ENCODE data around the gene VSTM5.

The VSTM5 gene

DNA sequence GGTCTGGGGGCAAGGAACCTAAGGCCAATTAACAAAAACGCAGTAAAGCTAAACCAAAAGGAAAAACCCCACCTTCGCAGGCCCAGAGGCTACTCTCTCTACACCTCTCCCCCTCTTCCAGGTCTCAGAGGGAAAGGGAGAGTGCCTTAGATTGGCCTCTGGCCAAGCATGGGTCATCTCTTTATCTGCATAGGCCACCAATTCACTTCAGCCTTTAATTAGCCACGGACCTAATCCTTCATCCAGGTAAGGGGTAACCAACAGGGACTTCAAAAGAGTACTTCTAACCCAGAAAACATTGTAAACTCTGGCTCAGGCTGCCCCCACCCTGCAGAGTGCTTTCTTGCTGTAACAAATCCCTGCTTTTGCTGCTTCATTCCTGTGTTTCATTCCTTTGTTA, 9.4 kb downstream of the VSTM5 start:
- Mint-ChIP-seq H3K27me3 (ENCODE audit: low read depth) (no peaks in the 10 kb centered on the region), H3K27ac (no peak overlapping the region), H3K36me3 (ENCODE audit: low read depth) (no peaks in the 10 kb centered on the region), H3K4me1 (no peaks in the 10 kb centered on the region), H3K9me3 (no peaks in the 10 kb centered on the region), H3K4me3 (no peak overlapping the region)
- TF ChIP-seq, protein P1, sequence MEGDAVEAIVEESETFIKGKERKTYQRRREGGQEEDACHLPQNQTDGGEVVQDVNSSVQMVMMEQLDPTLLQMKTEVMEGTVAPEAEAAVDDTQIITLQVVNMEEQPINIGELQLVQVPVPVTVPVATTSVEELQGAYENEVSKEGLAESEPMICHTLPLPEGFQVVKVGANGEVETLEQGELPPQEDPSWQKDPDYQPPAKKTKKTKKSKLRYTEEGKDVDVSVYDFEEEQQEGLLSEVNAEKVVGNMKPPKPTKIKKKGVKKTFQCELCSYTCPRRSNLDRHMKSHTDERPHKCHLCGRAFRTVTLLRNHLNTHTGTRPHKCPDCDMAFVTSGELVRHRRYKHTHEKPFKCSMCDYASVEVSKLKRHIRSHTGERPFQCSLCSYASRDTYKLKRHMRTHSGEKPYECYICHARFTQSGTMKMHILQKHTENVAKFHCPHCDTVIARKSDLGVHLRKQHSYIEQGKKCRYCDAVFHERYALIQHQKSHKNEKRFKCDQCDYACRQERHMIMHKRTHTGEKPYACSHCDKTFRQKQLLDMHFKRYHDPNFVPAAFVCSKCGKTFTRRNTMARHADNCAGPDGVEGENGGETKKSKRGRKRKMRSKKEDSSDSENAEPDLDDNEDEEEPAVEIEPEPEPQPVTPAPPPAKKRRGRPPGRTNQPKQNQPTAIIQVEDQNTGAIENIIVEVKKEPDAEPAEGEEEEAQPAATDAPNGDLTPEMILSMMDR (IDR thresholded peaks at IDR 0.05; ENCODE audit: unreplicated experiment in 3 of 3): no peak

DNA sequence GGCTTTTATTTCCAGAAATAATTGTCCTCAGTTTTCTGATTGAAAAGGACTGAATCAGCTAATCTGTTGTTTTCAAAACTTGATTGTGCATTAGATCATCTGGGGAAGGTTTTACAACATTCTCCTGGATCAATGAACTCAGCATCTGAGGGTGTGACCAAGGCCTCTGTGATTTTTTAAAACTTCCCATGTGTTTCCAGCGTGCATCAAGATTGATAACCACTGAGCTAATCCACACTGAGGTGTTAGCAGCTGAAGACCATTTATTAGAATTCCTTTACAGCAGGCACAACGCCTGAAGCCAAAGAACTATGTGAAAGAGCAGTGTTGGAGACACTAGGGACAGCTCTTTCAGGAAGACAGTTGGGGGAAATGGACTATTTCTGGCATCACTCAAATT, 10.2 kb downstream of the VSTM5 start:
- no peak overlapping the region for H3K4me3 Mint-ChIP-seq
- H3K4me1 Mint-ChIP-seq: no peaks in the 10 kb centered on the region
- TF ChIP-seq, protein P1 (IDR thresholded peaks at IDR 0.05; ENCODE audit: unreplicated experiment in 3 of 3): no peak
- H3K9me3 Mint-ChIP-seq: no peaks in the 10 kb centered on the region
- H3K36me3 Mint-ChIP-seq (ENCODE audit: low read depth): no peaks in the 10 kb centered on the region
- no peaks in the 10 kb centered on the region for H3K27me3 Mint-ChIP-seq (ENCODE audit: low read depth)
- H3K27ac Mint-ChIP-seq: no peak overlapping the region

DNA sequence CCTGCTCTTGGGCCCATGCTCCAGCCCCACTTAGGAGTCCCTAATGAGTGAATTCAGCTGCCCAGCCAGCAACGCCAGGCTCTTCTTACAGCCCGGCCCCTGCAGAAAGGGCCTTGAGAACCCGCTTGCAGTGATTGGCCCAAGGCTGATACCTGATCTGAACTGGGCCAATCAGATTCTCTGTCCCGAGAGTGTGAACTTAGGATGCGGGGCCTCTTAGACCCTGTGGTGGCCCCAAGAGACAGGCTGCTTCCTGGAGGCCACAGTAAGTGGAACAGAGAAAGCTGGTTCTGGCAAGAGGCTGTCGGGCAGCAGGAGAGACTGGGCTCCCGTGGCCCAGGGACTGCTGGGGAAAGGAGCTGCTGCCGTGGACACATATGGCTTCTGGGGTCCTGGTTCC, 11.5 kb downstream of the VSTM5 start:
- H3K27ac Mint-ChIP-seq: no peak overlapping the region
- no peaks in the 10 kb centered on the region for H3K36me3 Mint-ChIP-seq (ENCODE audit: low read depth)
- no peaks in the 10 kb centered on the region for H3K27me3 Mint-ChIP-seq (ENCODE audit: low read depth)
- TF ChIP-seq, protein P1 (IDR thresholded peaks at IDR 0.05; ENCODE audit: unreplicated experiment in 3 of 3): no peak
- no peaks in the 10 kb centered on the region for H3K9me3 Mint-ChIP-seq
- no peak overlapping the region for H3K4me3 Mint-ChIP-seq
- H3K4me1 Mint-ChIP-seq: no peaks in the 10 kb centered on the region

DNA sequence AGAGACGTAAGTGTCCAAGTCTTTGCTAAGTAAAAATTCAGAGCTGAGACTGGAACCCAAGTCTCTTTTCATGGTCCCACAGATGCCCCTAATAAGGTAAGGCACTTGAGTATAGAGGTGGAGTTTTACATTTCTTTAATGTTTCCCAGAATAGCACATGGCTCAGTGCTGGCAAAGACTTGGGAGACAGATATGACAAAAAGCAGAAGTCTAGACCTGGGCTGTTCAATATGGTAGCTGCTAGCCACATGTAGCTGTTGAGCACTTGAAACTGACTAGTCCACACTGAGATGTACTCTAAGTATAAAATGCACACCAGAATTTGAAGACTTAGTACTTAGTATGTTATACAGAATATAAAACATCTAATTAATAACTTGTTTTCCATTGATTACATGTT, 17.6 kb downstream of the VSTM5 start:
- H3K9me3 Mint-ChIP-seq: no peaks in the 10 kb centered on the region
- H3K36me3 Mint-ChIP-seq (ENCODE audit: low read depth): no peaks in the 10 kb centered on the region
- TF ChIP-seq, protein P1 (IDR thresholded peaks at IDR 0.05; ENCODE audit: unreplicated experiment in 3 of 3): no peak
- no peak overlapping the region for H3K27ac Mint-ChIP-seq
- H3K4me3 Mint-ChIP-seq: no peak overlapping the region
- H3K27me3 Mint-ChIP-seq (ENCODE audit: low read depth): peaks cover 11% of the 10 kb centered on the region
- no peaks in the 10 kb centered on the region for H3K4me1 Mint-ChIP-seq

DNA sequence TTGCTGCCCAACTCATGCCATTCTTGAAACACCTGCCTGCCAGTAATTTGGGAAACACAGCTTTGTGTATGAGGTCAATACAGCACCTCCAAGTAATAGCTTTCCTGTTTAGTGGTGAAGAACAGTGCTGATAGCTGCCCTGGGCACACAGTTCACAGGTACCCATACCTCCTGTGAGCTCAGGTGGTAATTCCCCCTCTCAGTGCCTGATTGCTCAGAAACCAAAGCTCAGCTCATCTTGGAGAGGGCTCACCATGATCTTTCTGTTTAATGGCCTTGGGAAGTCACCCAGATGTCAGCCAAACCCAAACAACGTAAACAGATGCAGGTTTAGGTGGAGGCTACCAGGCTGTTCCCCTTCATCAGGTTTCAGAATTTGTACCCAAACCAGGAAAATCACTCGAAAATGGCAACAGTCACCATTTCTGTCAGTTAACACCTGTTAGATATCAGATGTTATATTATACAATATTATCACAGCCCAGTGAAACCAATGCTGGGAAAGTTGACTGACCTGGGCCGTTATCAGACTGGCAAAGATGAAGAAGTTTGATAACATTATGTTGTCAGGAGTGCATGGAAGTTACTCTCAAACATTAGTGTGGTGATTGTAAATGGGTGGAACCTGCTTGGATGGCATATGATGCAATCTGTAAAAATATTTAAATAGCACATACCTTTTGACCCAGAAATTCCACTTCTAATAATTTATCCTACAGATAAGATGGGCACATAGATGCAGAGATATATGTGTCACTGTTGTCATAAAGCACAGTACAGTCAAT, 18.9 kb downstream of the VSTM5 start:
- H3K27me3 Mint-ChIP-seq (ENCODE audit: low read depth): peaks cover 11% of the 10 kb centered on the region
- H3K4me3 Mint-ChIP-seq: no peak overlapping the region
- no peaks in the 10 kb centered on the region for H3K9me3 Mint-ChIP-seq
- no peaks in the 10 kb centered on the region for H3K36me3 Mint-ChIP-seq (ENCODE audit: low read depth)
- TF ChIP-seq, protein P1 (IDR thresholded peaks at IDR 0.05; ENCODE audit: unreplicated experiment in 3 of 3): no peak
- H3K4me1 Mint-ChIP-seq: no peaks in the 10 kb centered on the region
- no peak overlapping the region for H3K27ac Mint-ChIP-seq

DNA sequence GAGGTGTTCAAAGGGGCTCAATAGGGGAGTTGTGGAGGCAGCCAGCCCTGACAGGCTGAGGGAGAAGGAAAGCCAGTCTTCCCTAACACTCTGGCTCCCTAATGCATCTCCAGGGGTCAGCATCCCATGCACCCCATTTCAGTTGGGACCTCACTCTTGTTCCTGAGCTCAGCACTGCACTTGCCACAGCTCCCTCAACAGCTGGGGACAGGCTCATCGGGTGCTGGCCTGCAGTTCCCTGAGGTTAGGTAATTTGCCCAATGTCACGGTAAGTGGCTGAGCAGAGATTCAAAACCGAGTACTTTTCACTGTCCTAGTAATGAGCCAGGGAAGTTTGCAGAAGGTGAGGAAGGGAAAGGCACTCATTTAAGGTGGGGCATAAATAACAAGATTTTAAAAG, 20.8 kb downstream of the VSTM5 start:
- Mint-ChIP-seq H3K4me3 (no peak overlapping the region), H3K9me3 (no peaks in the 10 kb centered on the region), H3K27me3 (ENCODE audit: low read depth) (peaks cover 11% of the 10 kb centered on the region), H3K27ac (no peak overlapping the region), H3K36me3 (ENCODE audit: low read depth) (no peaks in the 10 kb centered on the region), H3K4me1 (no peaks in the 10 kb centered on the region)
- TF ChIP-seq, protein P1 (IDR thresholded peaks at IDR 0.05; ENCODE audit: unreplicated experiment in 3 of 3): no peak

Measured in nephron (organoid).